ENCODE results near the gene BCL7A. TPM values are rescaled to one million over a fixed set of nuclear protein-coding genes. Genes with fewer than 3 reads are reported as not detected.

BCL7A gene
- total RNA-seq, 2 donors from 2014 or later, result 0.33 to 0.69 TPM

- no peak for DNase-seq (ENCODE audit: low spot score)
- H3K27ac Mint-ChIP-seq, result no peak overlapping the region
- no peaks in the 10 kb centered on the region for H3K36me3 Mint-ChIP-seq
- peaks cover 6 to 10% of the 10 kb centered on the region in 2 donors for H3K4me1 Mint-ChIP-seq (ENCODE audit: low read depth in 2 of 2)
- ATAC-seq, result no peak
- H3K9me3 Mint-ChIP-seq, result no peaks in the 10 kb centered on the region
- peaks cover 12% of the 10 kb centered on the region in 2 donors for H3K27me3 Mint-ChIP-seq
- no peak overlapping the region for H3K4me3 Mint-ChIP-seq
These were observed 11.9 kb upstream of the BCL7A start for GRCh38 chr12:122009741-122010140.

GRCh38 chr12:122012184-122012583 is 9.5 kb upstream of the BCL7A start:
- no peak for ATAC-seq
- H3K4me3 Mint-ChIP-seq, result no peak overlapping the region
- H3K27ac Mint-ChIP-seq, result no peak overlapping the region
- H3K4me1 Mint-ChIP-seq (ENCODE audit: low read depth in 2 of 2), result peaks cover 0 to 3% of the 10 kb centered on the region in 2 donors
- no peak for DNase-seq (ENCODE audit: low spot score)
- H3K9me3 Mint-ChIP-seq, result no peaks in the 10 kb centered on the region
- peaks cover 0 to 5% of the 10 kb centered on the region in 2 donors for H3K27me3 Mint-ChIP-seq
- no peaks in the 10 kb centered on the region for H3K36me3 Mint-ChIP-seq

GRCh38 chr12:122013136-122013535 is 8.5 kb upstream of the BCL7A start:
- H3K4me1 Mint-ChIP-seq (ENCODE audit: low read depth in 2 of 2), result peaks cover 0 to 3% of the 10 kb centered on the region in 2 donors
- DNase-seq (ENCODE audit: low spot score) (no peak), ATAC-seq (peak; percentile 60 to 62)
- no peaks in the 10 kb centered on the region for H3K36me3 Mint-ChIP-seq
- no peaks in the 10 kb centered on the region for H3K9me3 Mint-ChIP-seq
- no peak overlapping the region for H3K4me3 Mint-ChIP-seq
- peaks cover 0 to 5% of the 10 kb centered on the region in 2 donors for H3K27me3 Mint-ChIP-seq
- no peak overlapping the region for H3K27ac Mint-ChIP-seq

- ATAC-seq, result no peak
- no peak for DNase-seq (ENCODE audit: low spot score)
- Mint-ChIP-seq H3K9me3 (no peaks in the 10 kb centered on the region), H3K27ac (no peak overlapping the region), H3K27me3 (peaks cover 4 to 7% of the 10 kb centered on the region in 2 donors), H3K36me3 (peaks cover under 1% of the 10 kb centered on the region), H3K4me3 (no peak overlapping the region), H3K4me1 (ENCODE audit: low read depth in 2 of 2) (peaks cover 0 to 3% of the 10 kb centered on the region in 2 donors)
These were observed 7.7 kb upstream of the BCL7A start for GRCh38 chr12:122013791-122014590.

- Mint-ChIP-seq H3K27me3 (peaks cover 12 to 13% of the 10 kb centered on the region in 2 donors), H3K4me1 (ENCODE audit: low read depth in 2 of 2) (peaks cover 0 to 6% of the 10 kb centered on the region in 2 donors), H3K4me3 (no peak overlapping the region), H3K27ac (no peak overlapping the region), H3K36me3 (peaks cover 9% of the 10 kb centered on the region), H3K9me3 (no peaks in the 10 kb centered on the region)
- DNase-seq (ENCODE audit: low spot score), result no peak
- no peak for ATAC-seq
These were observed 6.9 kb upstream of the BCL7A start for GRCh38 chr12:122014781-122015180.

GRCh38 chr12:122018457-122018856 is 3.2 kb upstream of the BCL7A start:
- peaks cover 20 to 26% of the 10 kb centered on the region in 2 donors for H3K27me3 Mint-ChIP-seq
- no peaks in the 10 kb centered on the region for H3K9me3 Mint-ChIP-seq
- peaks cover 9% of the 10 kb centered on the region for H3K36me3 Mint-ChIP-seq
- ATAC-seq (no peak), DNase-seq (ENCODE audit: low spot score) (no peak)
- peaks cover 0 to 8% of the 10 kb centered on the region in 2 donors for H3K4me1 Mint-ChIP-seq (ENCODE audit: low read depth in 2 of 2)
- H3K4me3 Mint-ChIP-seq, result no peak overlapping the region
- H3K27ac Mint-ChIP-seq, result no peak overlapping the region

GRCh38 chr12:122018937-122019336 is 2.7 kb upstream of the BCL7A start:
- H3K27me3 Mint-ChIP-seq, result peaks cover 20 to 26% of the 10 kb centered on the region in 2 donors
- DNase-seq (ENCODE audit: low spot score) (no peak), ATAC-seq (no peak)
- H3K27ac Mint-ChIP-seq, result no peak overlapping the region
- H3K4me1 Mint-ChIP-seq (ENCODE audit: low read depth in 2 of 2), result peaks cover 0 to 8% of the 10 kb centered on the region in 2 donors
- H3K9me3 Mint-ChIP-seq, result no peaks in the 10 kb centered on the region
- H3K36me3 Mint-ChIP-seq, result peaks cover 9% of the 10 kb centered on the region
- no peak overlapping the region for H3K4me3 Mint-ChIP-seq

- Mint-ChIP-seq H3K36me3 (peaks cover 9% of the 10 kb centered on the region), H3K27me3 (peaks cover 23 to 26% of the 10 kb centered on the region in 2 donors), H3K9me3 (no peaks in the 10 kb centered on the region), H3K4me1 (ENCODE audit: low read depth in 2 of 2) (peaks cover 0 to 8% of the 10 kb centered on the region in 2 donors), H3K27ac (no peak overlapping the region), H3K4me3 (peak overlapping the region; percentile 58)
- no peak for ATAC-seq
- DNase-seq (ENCODE audit: low spot score), result no peak
These were observed 890 bp upstream of the BCL7A start for GRCh38 chr12:122020795-122021192.

- Mint-ChIP-seq H3K36me3 (peaks cover 9% of the 10 kb centered on the region), H3K4me1 (ENCODE audit: low read depth in 2 of 2) (peaks cover 0 to 8% of the 10 kb centered on the region in 2 donors), H3K9me3 (no peaks in the 10 kb centered on the region), H3K27ac (no peak overlapping the region), H3K27me3 (peaks cover 23 to 26% of the 10 kb centered on the region in 2 donors), H3K4me3 (peak overlapping the region; percentile 80)
- no peak for ATAC-seq
- DNase-seq (ENCODE audit: low spot score), result no peak
These were observed 377 bp upstream of the BCL7A start for GRCh38 chr12:122021193-122021821.

- peaks cover 0 to 8% of the 10 kb centered on the region in 2 donors for H3K4me1 Mint-ChIP-seq (ENCODE audit: low read depth in 2 of 2)
- no peaks in the 10 kb centered on the region for H3K9me3 Mint-ChIP-seq
- H3K4me3 Mint-ChIP-seq, result peak overlapping the region; percentile 64
- H3K36me3 Mint-ChIP-seq, result peaks cover 9% of the 10 kb centered on the region
- H3K27ac Mint-ChIP-seq, result no peak overlapping the region
- ATAC-seq (peak; percentile 12 to 34), DNase-seq (ENCODE audit: low spot score) (no peak)
- H3K27me3 Mint-ChIP-seq, result peaks cover 25 to 35% of the 10 kb centered on the region in 2 donors
These were observed 982 bp downstream of the BCL7A start for GRCh38 chr12:122022393-122023338.

GRCh38 chr12:122023339-122024131 is 1.9 kb downstream of the BCL7A start:
- DNase-seq (ENCODE audit: low spot score) (no peak), ATAC-seq (no peak)
- H3K27me3 Mint-ChIP-seq, result peaks cover 25 to 37% of the 10 kb centered on the region in 2 donors
- H3K4me3 Mint-ChIP-seq, result peak overlapping the region; percentile 64
- H3K9me3 Mint-ChIP-seq, result no peaks in the 10 kb centered on the region
- peaks cover 9% of the 10 kb centered on the region for H3K36me3 Mint-ChIP-seq
- peaks cover 1 to 10% of the 10 kb centered on the region in 2 donors for H3K4me1 Mint-ChIP-seq (ENCODE audit: low read depth in 2 of 2)
- H3K27ac Mint-ChIP-seq, result no peak overlapping the region

- ATAC-seq (no peak), DNase-seq (ENCODE audit: low spot score) (no peak)
- Mint-ChIP-seq H3K36me3 (peaks cover 5% of the 10 kb centered on the region), H3K27ac (no peak overlapping the region), H3K4me1 (ENCODE audit: low read depth in 2 of 2) (peaks cover 9 to 17% of the 10 kb centered on the region in 2 donors), H3K9me3 (no peaks in the 10 kb centered on the region), H3K4me3 (no peak overlapping the region), H3K27me3 (peaks cover 26 to 37% of the 10 kb centered on the region in 2 donors)
These were observed 2.6 kb downstream of the BCL7A start for GRCh38 chr12:122024132-122024785.

Data from natural killer cell treated with Interleukin-12 subunit alpha and Interleukin-12 subunit beta and Interleukin-15 and Interleukin-18, amount 100 ng/mL, for 72 hours (primary cell).